IMR-90 (cell line): Measurements from ENCODE around the gene PRKN. TPM values are rescaled to one million over a fixed set of nuclear protein-coding genes. Genes with fewer than 3 reads are reported as not detected.
A peak's percentile ranks its signal among the peaks of the same experiment; 100 is the strongest.

Experiments
- ATAC-seq: fragments of 200-7000 bp; cut with Tn5 transposase; 2 replicates; pipeline ENCODE4 v1.9.1; 2020; ENCODE audit warnings: low read depth, mild to moderate bottlenecking, moderate library complexity
- BruUV-seq: library from RNA; stranded (reverse); fragments of 400-500 nt; replicated peaks from 2 replicates; lab custom pipeline; 2021; lab: Mats Ljungman, UMichigan
- CTCF ChIA-PET: fragments of 300-600 bp; formaldehyde crosslinking; extraction: SDS; loops from one replicate; lab custom pipeline; 2021; ENCODE audit warnings: antibody characterized with exemption; lab: Yijun Ruan, JAX
- POLR2A ChIA-PET: fragments of 300-600 bp; sonication (Branson Sonifier 250); formaldehyde crosslinking; loops from one replicate; lab custom pipeline; 2022; ENCODE audit warnings: antibody characterized with exemption; ENCODE audit not compliant: unreplicated experiment; lab: Charles Lee
- DNase-seq: peaks from one replicate; pipeline ENCODE4 v3.0.0; 2013
- H2AFZ ChIP-seq: replicated peaks from 2 replicates; pipeline ENCODE3; 2013; ENCODE audit warnings: low read length, mild to moderate bottlenecking; ENCODE audit not compliant: poor library complexity
- H2AK5ac ChIP-seq: 2 replicates; pipeline ENCODE4 v1.6.1; 2013; ENCODE audit warnings: low read depth, low read length, inconsistent platforms
- H2AK9ac ChIP-seq: replicated peaks from 2 replicates; pipeline ENCODE3; 2013; ENCODE audit warnings: mild to moderate bottlenecking, low read depth, low read length, moderate library complexity; ENCODE audit not compliant: poor library complexity
- H2BK120ac ChIP-seq: 2 replicates; pipeline ENCODE4 v1.6.1; 2013; ENCODE audit warnings: low read depth, low read length, inconsistent platforms
- H2BK15ac ChIP-seq: 3 replicates; pipeline ENCODE4 v1.6.1; 2013; ENCODE audit warnings: low read depth, low read length, inconsistent platforms
- H2BK20ac ChIP-seq: 2 replicates; pipeline ENCODE4 v1.6.1; 2013; ENCODE audit warnings: low read depth, mild to moderate bottlenecking, inconsistent platforms, low read length, moderate library complexity
- H2BK5ac ChIP-seq: 2 replicates; pipeline ENCODE4 v1.6.1; 2013; ENCODE audit warnings: mild to moderate bottlenecking, low read depth, low read length, inconsistent platforms; ENCODE audit not compliant: poor library complexity, severe bottlenecking
- H3K14ac ChIP-seq: replicated peaks from 2 replicates; pipeline ENCODE4 v1.6.1; 2013; ENCODE audit warnings: low read depth, low read length, inconsistent platforms
- H3K18ac ChIP-seq: 2 replicates; pipeline ENCODE4 v1.6.1; 2013; ENCODE audit warnings: low read depth, low read length, control low read depth
- H3K23ac ChIP-seq: 2 replicates; pipeline ENCODE4 v1.6.1; 2013; ENCODE audit warnings: low read depth, low read length, inconsistent platforms
- H3K27ac ChIP-seq: 2 replicates; pipeline ENCODE4 v1.5.1; 2013; ENCODE audit warnings: mild to moderate bottlenecking, control low read depth, low read length; ENCODE audit not compliant: insufficient read depth
- H3K27me3 ChIP-seq: 2 replicates; pipeline ENCODE4 v1.6.1; 2013; ENCODE audit warnings: low read length; ENCODE audit not compliant: control insufficient read depth, insufficient read depth
- H3K36me3 ChIP-seq: 2 replicates; pipeline ENCODE4 v1.6.1; 2013; ENCODE audit warnings: low read length, mixed read lengths; ENCODE audit not compliant: control insufficient read depth, insufficient read depth
- H3K4ac ChIP-seq: 2 replicates; pipeline ENCODE4 v1.6.1; 2013; ENCODE audit warnings: low read depth, low read length, inconsistent platforms
- H3K4me1 ChIP-seq: 2 replicates; pipeline ENCODE4 v1.6.1; 2013; ENCODE audit warnings: low read length, mixed read lengths; ENCODE audit not compliant: control insufficient read depth, insufficient read depth
- H3K4me2 ChIP-seq: 2 replicates; pipeline ENCODE4 v1.6.1; 2013; ENCODE audit warnings: low read depth, mild to moderate bottlenecking, control low read depth, low read length, moderate library complexity
- H3K4me3 ChIP-seq: 2 replicates; pipeline ENCODE4 v1.5.1; 2013; ENCODE audit warnings: low read depth, mild to moderate bottlenecking, control low read depth, low read length, moderate library complexity; ENCODE audit not compliant: insufficient read depth
- H3K56ac ChIP-seq: 2 replicates; pipeline ENCODE4 v1.6.1; 2013; ENCODE audit warnings: low read length, inconsistent platforms; ENCODE audit not compliant: insufficient read depth; ENCODE audit errors: extremely low read depth
- H3K79me1 ChIP-seq, 2 experiments: 2 replicates each; pipeline ENCODE4 v1.6.1; 2013; ENCODE audit warnings: low read length in 2 of 2, inconsistent platforms in 1 of 2, low read depth in 1 of 2
- H3K9ac ChIP-seq: 2 replicates; pipeline ENCODE4 v1.6.1; 2013; ENCODE audit warnings: low read depth, low read length, control low read depth
- H3K9me1 ChIP-seq: 2 replicates; pipeline ENCODE4 v1.6.1; 2013; ENCODE audit warnings: low read length, inconsistent platforms; ENCODE audit not compliant: insufficient read depth
- H3K9me3 ChIP-seq: 2 replicates; pipeline ENCODE4 v1.6.1; 2013; ENCODE audit warnings: low read length; ENCODE audit not compliant: control insufficient read depth, insufficient read depth
- H4K20me1 ChIP-seq: 2 replicates; pipeline ENCODE4 v1.6.1; 2013; ENCODE audit warnings: low read length, inconsistent platforms; ENCODE audit not compliant: insufficient read depth
- H4K5ac ChIP-seq: 2 replicates; pipeline ENCODE4 v1.6.1; 2013; ENCODE audit warnings: mild to moderate bottlenecking, low read depth, low read length, control low read depth
- H4K8ac ChIP-seq, 2 experiments: 2 replicates each; pipeline ENCODE4 v1.6.1; 2013; ENCODE audit warnings: low read depth in 2 of 2, low read length in 2 of 2, control low read depth in 1 of 2, inconsistent platforms in 1 of 2
- H4K91ac ChIP-seq: 2 replicates; pipeline ENCODE4 v1.6.1; 2013; ENCODE audit warnings: low read depth, low read length, inconsistent platforms; ENCODE audit not compliant: insufficient read depth
- BHLHE40 ChIP-seq: fragments of 150-350 bp; IDR thresholded peaks from 2 replicates; pipeline ENCODE4 v1.6.1; 2016; ENCODE audit warnings: mild to moderate bottlenecking, low read depth, low read length
- CEBPB ChIP-seq: IDR thresholded peaks from 2 replicates; pipeline ENCODE4 v1.6.1; 2012; ENCODE audit warnings: low read depth, low read length, improper control_type of control experiment
- CHD1 ChIP-seq: IDR thresholded peaks from 2 replicates; pipeline ENCODE4 v1.6.1; 2012; ENCODE audit warnings: low read depth, low read length, improper control_type of control experiment
- CTCF ChIP-seq: conservative IDR thresholded peaks from 2 replicates; pipeline ENCODE4 v1.5.1; 2012; ENCODE audit warnings: mild to moderate bottlenecking, low read depth, low read length, improper control_type of control experiment
- ELK1 ChIP-seq: fragments of 150-350 bp; IDR thresholded peaks from 2 replicates; pipeline ENCODE4 v1.6.1; 2016; ENCODE audit warnings: low read depth, mild to moderate bottlenecking, low read length, moderate library complexity, borderline replicate concordance
- FOS ChIP-seq: fragments of 150-350 bp; IDR thresholded peaks from 2 replicates; pipeline ENCODE4 v1.6.1; 2016; ENCODE audit warnings: low read depth, low read length
- MAFK ChIP-seq: IDR thresholded peaks from 2 replicates; pipeline ENCODE4 v1.6.1; 2012; ENCODE audit warnings: low read depth, low read length, improper control_type of control experiment
- MAZ ChIP-seq: IDR thresholded peaks from 2 replicates; pipeline ENCODE4 v1.6.1; 2012; ENCODE audit warnings: low read depth, mild to moderate bottlenecking, low read length, improper control_type of control experiment, moderate library complexity, borderline replicate concordance
- MXI1 ChIP-seq: IDR thresholded peaks from 2 replicates; pipeline ENCODE4 v1.6.1; 2012; ENCODE audit warnings: low read depth, mild to moderate bottlenecking, low read length, moderate library complexity, borderline replicate concordance
- NFE2L2 ChIP-seq: fragments of 150-350 bp; IDR thresholded peaks from 2 replicates; pipeline ENCODE4 v1.6.1; 2016; ENCODE audit warnings: low read depth, mild to moderate bottlenecking, low read length
- POLR2A ChIP-seq: IDR thresholded peaks from 2 replicates; pipeline ENCODE4 v1.6.1; 2012; ENCODE audit warnings: mild to moderate bottlenecking, low read depth, low read length
- RAD21 ChIP-seq: IDR thresholded peaks from 2 replicates; pipeline ENCODE4 v1.6.1; 2012; ENCODE audit warnings: low read length, improper control_type of control experiment
- RCOR1 ChIP-seq: IDR thresholded peaks from 2 replicates; pipeline ENCODE4 v1.6.1; 2012; ENCODE audit warnings: mild to moderate bottlenecking, low read length, improper control_type of control experiment; ENCODE audit not compliant: insufficient replicate concordance
- RFX5 ChIP-seq: IDR thresholded peaks from 2 replicates; pipeline ENCODE4 v1.8.0; 2012; ENCODE audit warnings: low read depth, mild to moderate bottlenecking, low read length, moderate library complexity
- SMC3 ChIP-seq: fragments of 150-350 bp; IDR thresholded peaks from 2 replicates; pipeline ENCODE4 v1.6.1; 2016; ENCODE audit warnings: low read depth, mild to moderate bottlenecking, antibody characterized with exemption, low read length, moderate library complexity
- USF2 ChIP-seq: fragments of 150-350 bp; IDR thresholded peaks from 2 replicates; pipeline ENCODE4 v1.6.1; 2017; ENCODE audit warnings: mild to moderate bottlenecking, antibody characterized with exemption, low read length, low read depth
- WGBS, 2 experiments: methylation state at CpG; one replicate each; pipeline versions ENCODE4 v1.1.5 to v1.1.7; 2013; ENCODE audit warnings: missing lambda C conversion rate in 2 of 2; ENCODE audit not compliant: insufficient read length in 1 of 2; ENCODE audit errors: extremely low coverage in 2 of 2; 5-methylcytosine and 5-hydroxymethylcytosine counted together
- dilution Hi-C: fragments of 300-500 bp; cut with HindIII; formaldehyde crosslinking; loops from one replicate; pipeline ENCODE4 v1.14.3; 2018; ENCODE audit warnings: low sequenced_read_pairs; ENCODE audit not compliant: unreplicated experiment
- in situ Hi-C: fragments of 300-500 bp; cut with MboI; formaldehyde crosslinking; loops from 3 replicates; pipeline ENCODE4 v1.14.3; 2019; ENCODE audit warnings: low sequenced_read_pairs, inconsistent platforms, mixed read lengths
- intact Hi-C: fragments of 100-400 bp; cut with micrococcal nuclease; formaldehyde crosslinking; loops from 2 replicates; pipeline ENCODE4 v1.10.0; 2022
- polyA plus RNA-seq, 3 experiments: library from polyadenylated mRNA; depleted of rRNA; stranded (reverse); fragments of >200 nt; gene quantifications; 2 replicates each; pipeline ENCODE4 v1.2.3, GENCODE V29; 2012; ENCODE audit warnings: low replicate concordance in 1 of 3
- total RNA-seq: library from RNA; depleted of rRNA; stranded (reverse); fragments of >200 nt; gene quantifications from 2 replicates; pipeline ENCODE4 v1.2.3, GENCODE V29; 2012

The PRKN gene
- total and polyA plus RNA-seq, 2 of the 4 experiments (the other 2 are of a cell fraction): 0.15 to 0.18 TPM

- H3K56ac ChIP-seq: no peak overlapping the region
- dilution Hi-C loops: no loop called here
- no peaks in the 10 kb centered on the region for H3K36me3 ChIP-seq
- no TSS peak for BruUV-seq
- no peak overlapping the region for H3K23ac ChIP-seq
- H3K9me1 ChIP-seq: no peaks in the 10 kb centered on the region
- H3K4me2 ChIP-seq: peak overlapping the region; percentile 52
- H3K27me3 ChIP-seq: no peaks in the 10 kb centered on the region
- H2BK20ac ChIP-seq: no peak overlapping the region
- ChIA-PET CTCF (no interaction called here), POLR2A (no interaction called here)
- H3K79me1 ChIP-seq: no peaks in the 10 kb centered on the region
- no peak overlapping the region for H3K14ac ChIP-seq
- in situ Hi-C loops: loop anchor here (25.0 kb wide), 1 partner anchor 1316 kb away; no protein-coding TSS in a partner anchor
- H2BK5ac ChIP-seq: no peak overlapping the region
- no peak overlapping the region for H2BK15ac ChIP-seq
- no peak overlapping the region for H3K27ac ChIP-seq
- H2BK120ac ChIP-seq: no peak overlapping the region
- DNase-seq (no peak), ATAC-seq (no peak)
- no peak overlapping the region for H4K5ac ChIP-seq
- H3K4me3 ChIP-seq: no peak overlapping the region
- no peaks in the 10 kb centered on the region for H3K9me3 ChIP-seq
- H4K91ac ChIP-seq: no peak overlapping the region
- H2AFZ ChIP-seq: peak overlapping the region; percentile 48
- H2AK5ac ChIP-seq: no peak overlapping the region
- no peak overlapping the region for H2AK9ac ChIP-seq
- no peaks in the 10 kb centered on the region for H3K4me1 ChIP-seq
- no peak overlapping the region for H3K4ac ChIP-seq
- H3K9ac ChIP-seq: no peak overlapping the region
- H4K20me1 ChIP-seq: no peaks in the 10 kb centered on the region
- H3K18ac ChIP-seq: no peak overlapping the region
- no peak overlapping the region for H4K8ac ChIP-seq
- intact Hi-C loops: no loop called here
- WGBS, 2 experiments: 16% methylated on average over 3 of the region's 7 CpGs; no CpG with 5 or more reads in 1 of the 2 experiments
- no peak for TF ChIP-seq RFX5
- TF ChIP-seq SMC3: no peak
- no peak for TF ChIP-seq BHLHE40
- TF ChIP-seq MXI1: no peak
- no peak for TF ChIP-seq NFE2L2
- TF ChIP-seq CHD1: no peak
- no peak for TF ChIP-seq CEBPB
- no peak for TF ChIP-seq RCOR1
- TF ChIP-seq FOS: no peak
- TF ChIP-seq RAD21: no peak
- no peak for TF ChIP-seq ELK1
- TF ChIP-seq MAFK: no peak
- TF ChIP-seq MAZ: no peak
- no peak for TF ChIP-seq POLR2A
- TF ChIP-seq CTCF: no peak
- no peak for TF ChIP-seq USF2
Observed at GRCh38 chr6:162728197-162728596, 631 bp upstream of the PRKN start.
